Choroid plexus epithelial cell (primary cell): ENCODE measurements around the gene DCUN1D5.
"Not testable (repeated sequence)": the region's sequence is repeated elsewhere in the genome, so short reads cannot be mapped to it uniquely, and the experiment has no call there.

Source experiments
- DNase-seq: peaks from one replicate; pipeline ENCODE4 v3.0.0-alpha.2; 2010; ENCODE audit warnings: low read depth
- H3K4me3 ChIP-seq: 2 replicates; pipeline ENCODE4 v1.5.1; 2011; ENCODE audit warnings: low read depth, mild to moderate bottlenecking, control low read depth, low read length, moderate library complexity
- CTCF ChIP-seq: conservative IDR thresholded peaks from 2 replicates; pipeline ENCODE4 v1.5.1; 2011; ENCODE audit warnings: low read depth, mild to moderate bottlenecking, control low read depth, inconsistent platforms, low read length, moderate library complexity

Gene DCUN1D5

GRCh38 chr11:103043826-103044678 is 47.9 kb downstream of the DCUN1D5 start:
- DNase-seq = no peak
- TF ChIP-seq CTCF = no peak
- no peak overlapping the region for H3K4me3 ChIP-seq

- H3K4me3 ChIP-seq = no peak overlapping the region
- DNase-seq = no peak
- TF ChIP-seq CTCF = no peak
These were observed 49.8 kb downstream of the DCUN1D5 start for GRCh38 chr11:103042161-103042560.

- peak; percentile 94 for DNase-seq
- no peak overlapping the region for H3K4me3 ChIP-seq
- peak; percentile 61 for TF ChIP-seq CTCF
These were observed 56.0 kb downstream of the DCUN1D5 start for GRCh38 chr11:103035791-103036434.

DNA sequence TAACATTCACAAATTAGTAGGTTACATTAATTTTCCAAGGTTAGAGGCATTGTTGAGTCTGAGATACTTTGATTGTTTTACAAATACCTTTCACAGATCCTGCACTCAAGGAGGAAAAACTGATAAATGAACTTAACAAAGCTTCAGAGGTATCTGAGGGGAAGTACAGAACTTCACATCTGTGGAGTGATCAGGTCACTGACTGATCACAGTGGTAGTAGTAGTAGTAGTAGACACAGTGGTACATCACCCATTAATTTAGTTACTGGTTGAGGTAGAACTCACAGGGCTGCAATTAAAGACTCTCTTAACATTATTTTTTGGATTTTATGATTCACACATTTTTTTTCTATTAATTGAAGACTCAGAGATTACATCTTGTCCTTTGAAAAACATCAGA is 56.7 kb downstream of the DCUN1D5 start:
- no peak for DNase-seq
- TF ChIP-seq CTCF = no peak
- no peak overlapping the region for H3K4me3 ChIP-seq

DNA sequence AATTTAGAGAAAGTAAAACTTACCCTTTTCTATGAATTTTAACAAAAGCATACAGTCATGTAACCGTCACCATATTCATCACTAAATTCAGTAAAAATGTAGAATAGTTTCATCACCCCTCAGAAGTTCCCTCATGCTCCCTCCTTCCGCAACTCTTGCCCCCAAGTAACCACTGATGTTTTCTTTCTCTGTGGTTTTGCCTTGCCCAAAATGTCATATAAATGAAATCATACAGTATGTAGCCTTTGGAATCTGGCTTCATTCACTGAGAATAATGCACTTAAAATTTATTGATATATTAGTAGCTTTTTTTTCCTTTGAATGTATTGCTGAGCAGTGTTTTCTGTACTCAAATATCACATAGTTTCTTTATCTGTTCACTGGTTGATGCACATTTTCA is 60.1 kb downstream of the DCUN1D5 start:
- no peak for TF ChIP-seq CTCF
- DNase-seq = peak; percentile 83
- H3K4me3 ChIP-seq = no peak overlapping the region

DNA sequence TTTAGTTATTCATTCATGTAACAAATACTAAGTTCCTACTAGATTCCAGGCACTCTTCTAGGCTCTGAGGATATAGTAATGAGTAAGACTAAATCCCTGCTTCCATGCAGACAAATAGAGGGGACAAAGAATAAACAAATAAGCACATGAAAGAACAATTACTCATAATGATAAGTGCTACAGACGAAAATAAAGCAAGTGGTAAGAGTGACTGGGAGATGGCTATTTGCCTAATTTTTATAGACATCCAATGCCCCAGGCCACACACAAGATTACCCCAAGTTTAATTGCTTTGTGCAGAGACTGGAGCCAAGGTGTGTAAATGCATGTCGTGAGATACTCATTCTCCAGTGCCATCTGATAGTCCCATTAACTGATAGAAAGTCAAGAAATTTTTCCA is 62.6 kb downstream of the DCUN1D5 start:
- no peak overlapping the region for H3K4me3 ChIP-seq
- DNase-seq = no peak

GRCh38 chr11:103028304-103029020 is 63.5 kb downstream of the DCUN1D5 start:
- peak; percentile 50 for DNase-seq
- H3K4me3 ChIP-seq = not testable (repeated sequence)

More for the DNA sequence above, 62.6 kb downstream of the DCUN1D5 start:
- TF ChIP-seq CTCF = no peak
